SK-N-SH (cell line): ENCODE data around the gene CNTNAP2. TPM values are rescaled to one million over a fixed set of nuclear protein-coding genes. Genes with fewer than 3 reads are reported as not detected.

Source experiments
- CTCF ChIA-PET: fragments of 300-600, 350-600 bp; formaldehyde crosslinking; extraction: SDS; loops from one replicate; lab custom pipeline; 2021; lab: Yijun Ruan, JAX
- POLR2A ChIA-PET: fragments of 350-600 bp; sonication (Branson Sonifier 250); formaldehyde crosslinking; extraction: SDS; loops from one replicate; lab custom pipeline; 2020; ENCODE audit warnings: antibody characterized with exemption, inconsistent platforms; lab: Yijun Ruan, JAX
- DNase-seq: peaks from one replicate; pipeline ENCODE4 v3.0.0; 2012
- H2AFZ ChIP-seq: fragments of 200-600 bp; sonication (generic); 2 replicates; pipeline ENCODE4 v1.8.1; 2016; ENCODE audit warnings: antibody characterized with exemption, mild to moderate bottlenecking, low read depth
- H3F3A ChIP-seq: fragments of 200-600 bp; sonication (generic); replicated peaks from 2 replicates; pipeline ENCODE3; 2016; ENCODE audit warnings: antibody characterized with exemption, mild to moderate bottlenecking; ENCODE audit not compliant: insufficient read depth
- H3K27ac ChIP-seq, 2 experiments: fragments of 200-500 bp in 1 of 2; fragments of 200-600 bp in 1 of 2; sonication (Bioruptor generic) in 1 of 2; sonication (generic), shearing (Covaris generic) in 1 of 2; 2 replicates each; pipeline versions ENCODE4 v1.5.1 to v1.6.1; 2014 to 2016; ENCODE audit warnings: low read depth in 2 of 2, inconsistent platforms in 1 of 2, low read length in 1 of 2, mild to moderate bottlenecking in 1 of 2, mixed read lengths in 1 of 2
- H3K27me3 ChIP-seq: fragments of 200-600 bp; sonication (generic), shearing (Covaris generic); 2 replicates; pipeline ENCODE4 v1.6.1; 2016; ENCODE audit warnings: mixed run types; ENCODE audit not compliant: insufficient read depth
- H3K36me3 ChIP-seq, 2 experiments: fragments of 200-500 bp in 1 of 2; fragments of 200-600 bp in 1 of 2; sonication (Bioruptor generic) in 1 of 2; sonication (generic) in 1 of 2; replicated peaks in 1 of 2; 2 replicates each; pipeline versions ENCODE3 to v1.5.1; 2014 to 2016; ENCODE audit warnings: low read length in 1 of 2, mild to moderate bottlenecking in 1 of 2; ENCODE audit not compliant: insufficient read depth in 2 of 2, control insufficient read depth in 1 of 2
- H3K4me1 ChIP-seq, 2 experiments: fragments of 200-500 bp in 1 of 2; fragments of 200-600 bp in 1 of 2; sonication (Bioruptor generic) in 1 of 2; sonication (generic), shearing (Covaris generic) in 1 of 2; 2 replicates each; pipeline versions ENCODE4 v1.5.1 to v1.6.1; 2014 to 2016; ENCODE audit warnings: low read depth in 1 of 2, low read length in 1 of 2, mixed run types in 1 of 2; ENCODE audit not compliant: insufficient read depth in 2 of 2, control insufficient read depth in 1 of 2
- H3K4me2 ChIP-seq: fragments of 200-600 bp; sonication (generic), shearing (Covaris generic); 2 replicates; pipeline ENCODE4 v1.6.1; 2017; ENCODE audit warnings: mixed run types
- H3K4me3 ChIP-seq, 2 experiments: fragments of 200-500 bp in 1 of 2; fragments of 200-600 bp in 1 of 2; sonication (Bioruptor generic) in 1 of 2; sonication (generic), shearing (Covaris generic) in 1 of 2; 2 replicates each; pipeline versions ENCODE4 v1.5.1 to v1.8.1; 2014 to 2016; ENCODE audit warnings: low read depth in 2 of 2, inconsistent platforms in 1 of 2, low read length in 1 of 2, mild to moderate bottlenecking in 1 of 2, mixed read lengths in 1 of 2, moderate library complexity in 1 of 2
- H3K79me2 ChIP-seq: fragments of 200-600 bp; sonication (generic); 2 replicates; pipeline ENCODE4 v1.8.1; 2017; ENCODE audit warnings: mild to moderate bottlenecking; ENCODE audit not compliant: insufficient read depth
- H3K9ac ChIP-seq: fragments of 200-600 bp; sonication (generic); 2 replicates; pipeline ENCODE4 v1.6.1; 2017; ENCODE audit warnings: mixed run types
- H3K9me2 ChIP-seq: fragments of 200-600 bp; sonication (generic); 2 replicates; pipeline ENCODE4 v1.6.1; 2017; ENCODE audit warnings: mixed run types
- H3K9me3 ChIP-seq: fragments of 200-600 bp; sonication (generic); 2 replicates; pipeline ENCODE4 v1.6.1; 2017; ENCODE audit warnings: mixed run types, mild to moderate bottlenecking, moderate library complexity
- H4K20me1 ChIP-seq: fragments of 200-600 bp; sonication (generic); 2 replicates; pipeline ENCODE4 v1.6.1; 2017; ENCODE audit warnings: mild to moderate bottlenecking, mixed run types; ENCODE audit not compliant: insufficient read depth
- CHD2 ChIP-seq: fragments of 150-350 bp; IDR thresholded peaks from 2 replicates; pipeline ENCODE4 v1.6.1; 2018; ENCODE audit warnings: low read length; ENCODE audit not compliant: partially characterized antibody
- EP300 ChIP-seq, 2 experiments: IDR thresholded peaks; 2 replicates each; pipeline versions ENCODE4 v1.4.0 to v1.6.1; 2012; ENCODE audit warnings: borderline replicate concordance in 1 of 2, low read depth in 1 of 2, low read length in 1 of 2
- EZH2phosphoT487 ChIP-seq: fragments of 200-600 bp; sonication (generic); IDR thresholded peaks from 2 replicates; pipeline ENCODE4 v1.6.1; 2017; ENCODE audit warnings: low read depth, mixed run types, mild to moderate bottlenecking, antibody characterized with exemption, moderate library complexity, borderline replicate concordance
- FOSL2 ChIP-seq: IDR thresholded peaks from 2 replicates; pipeline ENCODE4 v1.4.0; 2012; ENCODE audit warnings: low read depth, mild to moderate bottlenecking, moderate library complexity, borderline replicate concordance
- GABPA ChIP-seq: IDR thresholded peaks from 2 replicates; pipeline ENCODE4 v1.4.0; 2012; ENCODE audit warnings: low read depth, mild to moderate bottlenecking
- GATA2 ChIP-seq: sonication (generic); formaldehyde crosslinking; IDR thresholded peaks from 2 replicates; pipeline ENCODE4 v1.5.0; 2020; ENCODE audit warnings: mild to moderate bottlenecking, missing genetic modification reagents
- IRF3 ChIP-seq: fragments of 150-350 bp; IDR thresholded peaks from 2 replicates; pipeline ENCODE4 v1.6.1; 2016; ENCODE audit warnings: mild to moderate bottlenecking, low read depth, low read length
- JUND ChIP-seq: IDR thresholded peaks from 2 replicates; pipeline ENCODE4 v1.4.0; 2012
- MAX ChIP-seq: IDR thresholded peaks from 2 replicates; pipeline ENCODE4 v1.4.0; 2012; ENCODE audit warnings: low read depth
- MEF2A ChIP-seq: IDR thresholded peaks from 2 replicates; pipeline ENCODE4 v1.4.0; 2012; ENCODE audit warnings: low read depth, borderline replicate concordance
- MXI1 ChIP-seq: IDR thresholded peaks from 2 replicates; pipeline ENCODE4 v1.6.1; 2012; ENCODE audit warnings: mild to moderate bottlenecking, low read depth, low read length, improper control_type of control experiment
- NFIC ChIP-seq: IDR thresholded peaks from 2 replicates; pipeline ENCODE4 v1.4.0; 2012; ENCODE audit warnings: borderline replicate concordance
- RCOR1 ChIP-seq: fragments of 150-350 bp; IDR thresholded peaks from 2 replicates; pipeline ENCODE4 v1.6.1; 2017; ENCODE audit warnings: antibody characterized with exemption, low read length
- RFX5 ChIP-seq: IDR thresholded peaks from 2 replicates; pipeline ENCODE4 v1.6.1; 2012; ENCODE audit warnings: mild to moderate bottlenecking, improper control_type of control experiment, low read length
- SMC3 ChIP-seq: IDR thresholded peaks from 2 replicates; pipeline ENCODE4 v1.6.1; 2012; ENCODE audit warnings: low read depth, low read length, improper control_type of control experiment
- TAF1 ChIP-seq: IDR thresholded peaks from 2 replicates; pipeline ENCODE4 v1.6.1; 2012; ENCODE audit warnings: low read depth, mild to moderate bottlenecking, low read length, moderate library complexity, borderline replicate concordance
- TEAD4 ChIP-seq: IDR thresholded peaks from 2 replicates; pipeline ENCODE4 v1.4.0; 2012; ENCODE audit warnings: mild to moderate bottlenecking, borderline replicate concordance; ENCODE audit not compliant: insufficient read depth
- USF1 ChIP-seq: IDR thresholded peaks from 2 replicates; pipeline ENCODE4 v1.4.0; 2012; ENCODE audit warnings: low read depth, borderline replicate concordance
- USF2 ChIP-seq: fragments of 150-350 bp; IDR thresholded peaks from 2 replicates; pipeline ENCODE4 v1.6.1; 2017; ENCODE audit warnings: antibody characterized with exemption, low read length, low read depth, borderline replicate concordance
- YY1 ChIP-seq: IDR thresholded peaks from 2 replicates; pipeline ENCODE4 v1.4.0; 2012; ENCODE audit warnings: low read depth, mild to moderate bottlenecking
- ZBTB33 ChIP-seq: IDR thresholded peaks from 2 replicates; pipeline ENCODE4 v1.4.0; 2012; ENCODE audit warnings: low read depth, borderline replicate concordance
- WGBS: methylation state at CpG from one replicate; pipeline ENCODE4 v1.1.6; 2017; ENCODE audit warnings: low lambda C conversion rate; 5-methylcytosine and 5-hydroxymethylcytosine counted together
- polyA plus RNA-seq, 3 experiments: library from polyadenylated mRNA; depleted of rRNA; stranded (reverse); fragments of >200 nt; gene quantifications; 2 replicates each; pipeline ENCODE4 v1.2.3, GENCODE V29; 2012

CNTNAP2 gene
- polyA plus RNA-seq, 1 of the 3 experiments (the other 2 are of a cell fraction), result 3.4 TPM

- TF ChIP-seq RFX5 (no peak), MAX (no peak), RCOR1 (no peak), TAF1 (no peak), MXI1 (no peak), NFIC (no peak), USF1 (no peak), EZH2phosphoT487 (no peak)
Observed at GRCh38 chr7:146123715-146124114, 7.1 kb downstream of the CNTNAP2 start (continued).

GRCh38 chr7:146126767-146127509, 10.3 kb downstream of the CNTNAP2 start:
- H3K4me3 ChIP-seq, result no peak overlapping the region
- H3K27me3 ChIP-seq, result no peaks in the 10 kb centered on the region
- no peak overlapping the region for H2AFZ ChIP-seq
- H3K4me2 ChIP-seq, result 0 out of 2 replicates have a peak overlapping the region, but pooled peaks have one; percentile 9
- H3K79me2 ChIP-seq, result peaks cover 7% of the 10 kb centered on the region
- no peak overlapping the region for H3K9ac ChIP-seq
- H3K27ac ChIP-seq, result no peak overlapping the region
- no peaks in the 10 kb centered on the region for H3K9me3 ChIP-seq
- POLR2A ChIA-PET, result no interaction called here
- H3F3A ChIP-seq, result no peaks in the 10 kb centered on the region
- H3K9me2 ChIP-seq, result no peaks in the 10 kb centered on the region
- 36% methylated on average over 8 of the region's 8 CpGs for WGBS
- H3K4me1 ChIP-seq, result peaks cover 0 to 3% of the 10 kb centered on the region in 2 experiments; a peak in 1 of 4 replicates
- no peaks in the 10 kb centered on the region for H4K20me1 ChIP-seq
- TF ChIP-seq MAX (no peak), GABPA (no peak), GATA2 (no peak), FOSL2 (no peak), IRF3 (no peak), YY1 (no peak), SMC3 (no peak), EZH2phosphoT487 (no peak), TEAD4 (no peak), EP300 (IDR thresholded peaks at IDR 0.05; ENCODE audit: borderline replicate concordance in 1 of 2, low read depth in 1 of 2, low read length in 1 of 2) (no peak), ZBTB33 (no peak), JUND (no peak), TAF1 (no peak), CHD2 (no peak), USF2 (no peak), MEF2A (no peak)
- no peaks in the 10 kb centered on the region for H3K36me3 ChIP-seq
- CTCF ChIA-PET, result interaction anchor here (1.3 to 1.9 kb wide), 3 partner anchors 7 to 18 kb away, joined by 3 to 7 read pairs (median 3); partner anchors contain the start of gene CNTNAP2
- DNase-seq, result no peak
